ENCODE results near the gene STAT5A.

The STAT5A gene

DNA sequence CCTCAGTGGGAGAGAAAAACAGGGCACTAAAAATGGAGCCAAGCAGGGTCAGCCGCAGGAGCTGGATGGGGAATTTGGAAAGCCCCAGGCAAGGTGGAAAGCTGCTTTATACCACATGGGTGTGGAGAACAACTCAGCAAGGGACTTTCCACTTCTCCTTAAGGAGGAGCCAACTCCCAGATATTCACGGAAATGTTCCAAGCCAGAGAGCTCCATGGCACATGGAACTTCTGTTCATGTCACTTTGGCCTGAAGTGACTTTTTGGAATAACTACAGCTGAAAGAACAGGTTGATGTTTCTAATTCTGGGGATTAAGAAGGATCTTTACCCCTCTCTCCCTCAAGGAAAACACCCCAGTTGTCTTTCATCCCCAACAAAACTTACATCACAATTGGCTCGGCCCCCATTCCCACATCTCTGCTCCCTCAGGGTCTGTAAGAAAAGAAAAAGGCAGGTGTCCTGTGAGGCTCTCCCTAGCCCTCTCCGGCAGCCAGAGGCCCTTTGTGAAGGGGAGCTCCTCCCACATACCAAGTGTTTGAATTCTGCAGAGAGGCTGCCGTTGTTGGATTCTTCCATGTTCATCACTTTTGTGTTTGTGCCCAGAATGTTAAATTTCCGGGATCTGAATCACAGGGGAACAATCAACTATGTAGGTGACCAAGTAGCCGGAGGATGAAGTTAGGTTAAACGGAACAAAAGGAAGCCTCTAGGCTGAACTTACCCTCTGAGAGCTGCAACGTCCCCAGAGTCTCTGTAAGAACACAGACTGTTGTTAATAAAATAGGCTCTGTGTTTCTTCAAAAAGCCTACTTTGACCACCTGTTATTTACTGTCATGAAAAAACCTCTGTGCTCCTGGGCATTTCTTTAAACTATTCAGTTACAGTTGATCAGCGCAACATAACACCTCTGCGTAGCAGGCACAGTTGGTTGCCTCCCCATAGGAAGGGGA lies 41.0 kb downstream of the STAT5A start:
- DNase-seq (ENCODE audit: low read depth in 2 of 2): no peak

DNA sequence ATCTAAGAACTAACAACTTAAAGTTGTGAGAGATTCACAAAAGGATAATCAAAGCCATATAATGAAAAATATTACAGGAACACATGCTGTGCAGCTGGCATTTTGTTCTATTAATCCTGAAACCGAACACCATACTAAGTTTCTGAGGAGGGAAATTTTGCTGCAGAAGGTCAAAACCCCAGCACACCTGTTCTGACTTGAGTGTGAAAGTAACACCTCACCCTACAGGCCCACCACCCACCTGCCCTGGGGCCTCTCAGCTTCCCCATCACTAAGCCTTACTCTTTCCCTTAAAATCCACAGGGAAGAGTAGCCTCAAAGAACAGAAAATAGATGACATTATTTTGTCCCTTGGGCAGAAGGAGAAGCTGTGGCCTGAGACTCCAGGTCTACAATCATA lies 44.8 kb downstream of the STAT5A start:
- DNase-seq (ENCODE audit: low read depth in 2 of 2): no peak

DNA sequence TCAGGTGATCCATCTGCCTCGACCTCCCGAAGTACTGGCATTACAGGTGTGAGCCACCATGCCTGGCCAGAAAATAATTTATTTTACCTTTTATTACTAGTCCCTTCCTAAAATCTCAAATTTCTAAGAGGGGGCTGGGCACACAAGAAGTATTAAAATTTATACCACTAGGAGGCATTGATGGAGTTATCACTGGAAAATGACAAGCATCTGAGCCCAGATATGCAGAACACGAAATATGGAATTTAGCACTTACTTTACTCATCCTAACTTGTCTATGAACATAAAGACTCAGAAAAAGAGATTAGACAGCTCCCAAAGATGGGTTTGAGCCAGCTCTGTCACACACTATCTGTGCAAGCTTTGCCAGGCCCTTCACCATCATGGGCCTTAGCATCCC lies 46.4 kb downstream of the STAT5A start:
- no peak for DNase-seq (ENCODE audit: low read depth in 2 of 2)

DNA sequence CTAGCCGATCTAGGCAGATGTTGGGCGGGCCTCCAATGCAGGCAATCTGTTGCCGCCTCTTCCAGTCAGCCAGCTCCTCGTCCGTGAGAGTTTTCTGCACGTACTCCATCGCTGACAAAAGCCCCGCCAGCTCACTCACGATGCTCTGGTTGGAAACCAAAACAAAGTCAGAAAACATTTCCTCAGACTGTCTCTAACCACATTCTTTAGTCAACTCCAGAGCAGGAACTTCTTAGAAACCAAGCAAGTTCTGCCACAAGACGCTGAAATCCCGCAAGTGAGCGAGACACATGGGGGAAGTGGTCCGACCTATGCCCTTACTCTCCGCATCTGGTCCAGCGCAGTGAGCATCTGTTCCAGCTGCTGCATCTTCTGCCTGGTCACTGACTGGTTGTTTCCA lies 49.1 kb downstream of the STAT5A start:
- DNase-seq (ENCODE audit: low read depth in 2 of 2): peak; percentile 52 to 57

DNA sequence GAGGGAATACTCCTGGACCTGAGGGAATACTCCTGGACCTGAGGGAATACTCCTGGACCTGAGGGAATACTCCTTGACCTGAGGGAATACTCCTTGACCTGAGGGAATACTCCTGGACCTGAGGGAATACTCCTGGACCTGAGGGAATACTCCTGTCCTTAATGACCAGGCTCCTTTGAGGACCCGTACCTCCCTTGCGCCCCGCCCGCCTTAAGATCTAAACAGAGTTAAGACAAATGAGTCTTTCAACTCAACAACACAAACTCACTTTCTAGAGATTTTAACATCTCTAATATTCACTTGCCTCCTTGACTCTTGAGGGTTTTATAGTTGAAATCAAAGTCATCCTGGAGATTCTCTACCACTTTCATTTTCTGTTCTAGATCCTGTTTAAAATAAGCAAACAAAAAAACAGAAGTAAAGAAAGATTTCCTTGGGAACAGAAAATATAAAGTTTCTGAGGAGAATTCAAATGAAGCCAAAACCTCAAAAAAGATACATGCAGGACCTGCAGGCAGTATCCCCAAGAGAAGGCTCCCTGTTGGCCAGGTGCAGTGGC lies 50.2 kb downstream of the STAT5A start:
- no peak for DNase-seq (ENCODE audit: low read depth in 2 of 2)

DNA sequence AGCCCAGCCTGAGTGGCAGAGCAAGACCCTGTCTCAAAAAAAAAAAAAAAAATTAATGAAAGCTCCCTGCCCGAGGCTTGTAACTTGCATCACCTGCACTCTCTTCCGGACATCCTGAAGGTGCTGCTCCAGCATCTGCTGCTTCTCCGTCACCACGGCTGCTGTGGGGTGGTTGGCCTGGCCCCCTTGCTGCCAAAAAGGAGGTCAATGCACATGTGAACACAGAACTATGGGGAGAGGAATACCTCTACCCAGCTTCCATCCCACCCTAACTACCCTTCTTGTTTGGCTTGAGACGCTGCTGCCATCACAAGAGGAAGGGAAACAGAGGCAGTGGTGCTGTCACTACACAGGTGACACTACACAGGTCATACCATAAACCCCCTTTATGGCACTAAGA lies 50.9 kb downstream of the STAT5A start:
- no peak for DNase-seq (ENCODE audit: low read depth in 2 of 2)

DNA sequence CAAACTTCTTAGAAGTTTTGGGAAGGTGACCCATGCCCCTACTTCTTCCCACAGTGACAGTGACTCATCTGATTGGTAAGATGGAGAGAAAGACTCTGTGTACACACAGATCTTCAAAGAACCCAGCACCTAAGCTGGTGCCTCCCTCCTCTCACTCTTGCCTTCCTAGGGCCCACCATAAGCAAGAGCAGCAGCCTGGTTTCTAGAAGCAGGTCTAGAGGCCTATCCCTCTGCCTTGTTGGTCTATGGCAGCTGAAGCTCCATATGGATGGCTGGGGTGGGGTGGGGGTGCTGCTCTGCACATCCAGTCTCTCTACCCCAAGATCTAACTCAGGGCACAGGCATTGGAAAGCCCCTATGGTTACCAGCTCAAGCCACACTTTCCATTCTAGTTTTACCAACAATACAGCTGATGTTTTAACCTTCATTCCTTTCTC lies 52.4 kb downstream of the STAT5A start:
- DNase-seq (ENCODE audit: low read depth in 2 of 2): no peak

DNA sequence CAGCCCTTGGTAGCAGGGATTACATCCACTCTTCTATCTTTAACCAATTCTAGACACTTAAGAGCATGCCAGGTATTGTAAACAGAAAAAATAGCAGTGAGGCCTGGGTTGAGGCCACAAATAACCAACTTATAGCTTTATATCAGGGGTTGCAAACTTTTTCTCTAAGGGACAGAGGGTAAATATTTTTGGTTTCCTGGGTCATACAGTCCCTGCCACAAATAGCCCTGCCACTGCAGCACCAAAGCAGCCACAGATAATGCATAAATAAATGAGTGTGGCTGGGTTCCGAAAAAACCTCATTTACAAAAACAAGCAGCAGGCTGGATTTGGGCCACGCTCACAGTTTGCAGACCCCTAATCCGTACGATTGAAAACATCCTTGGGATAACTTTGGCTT lies 53.3 kb downstream of the STAT5A start:
- DNase-seq (ENCODE audit: low read depth in 2 of 2): no peak

DNA sequence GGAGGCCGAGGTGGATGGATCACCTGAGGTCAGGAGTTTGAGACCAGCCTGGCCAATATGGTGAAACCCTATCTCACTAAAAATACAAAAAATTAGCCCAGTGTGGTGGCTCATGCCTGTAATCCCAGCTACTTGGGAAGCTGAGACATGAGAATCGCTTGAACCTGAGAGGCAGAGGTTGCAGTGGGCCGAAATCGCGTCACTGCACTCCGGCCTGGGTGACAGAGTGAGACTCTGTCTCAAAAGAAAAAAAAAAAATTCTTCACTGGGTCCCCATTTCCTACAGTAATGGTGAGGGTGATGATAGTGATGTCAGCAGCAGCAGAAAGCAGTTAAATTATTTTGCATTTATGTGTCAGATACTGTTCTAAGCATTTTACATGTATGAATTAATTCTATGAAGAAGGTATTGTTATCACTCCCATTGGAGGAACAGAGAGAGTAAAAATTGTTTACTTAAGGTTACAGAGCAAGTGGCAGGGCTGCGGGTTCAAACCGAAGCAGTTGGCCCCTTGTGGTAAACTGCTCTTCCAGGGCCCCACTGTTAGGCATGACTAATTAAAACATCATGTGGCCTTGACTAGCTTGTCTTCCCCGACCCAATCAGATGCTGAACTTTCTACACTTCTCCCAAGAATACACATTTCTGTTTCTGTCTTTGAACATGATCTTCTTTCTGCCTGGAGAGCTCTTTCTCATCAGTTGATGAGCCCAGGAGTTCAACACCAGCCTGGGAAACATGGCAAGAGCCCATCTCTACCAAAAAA lies 54.1 kb downstream of the STAT5A start:
- DNase-seq (ENCODE audit: low read depth in 2 of 2): no peak

DNA sequence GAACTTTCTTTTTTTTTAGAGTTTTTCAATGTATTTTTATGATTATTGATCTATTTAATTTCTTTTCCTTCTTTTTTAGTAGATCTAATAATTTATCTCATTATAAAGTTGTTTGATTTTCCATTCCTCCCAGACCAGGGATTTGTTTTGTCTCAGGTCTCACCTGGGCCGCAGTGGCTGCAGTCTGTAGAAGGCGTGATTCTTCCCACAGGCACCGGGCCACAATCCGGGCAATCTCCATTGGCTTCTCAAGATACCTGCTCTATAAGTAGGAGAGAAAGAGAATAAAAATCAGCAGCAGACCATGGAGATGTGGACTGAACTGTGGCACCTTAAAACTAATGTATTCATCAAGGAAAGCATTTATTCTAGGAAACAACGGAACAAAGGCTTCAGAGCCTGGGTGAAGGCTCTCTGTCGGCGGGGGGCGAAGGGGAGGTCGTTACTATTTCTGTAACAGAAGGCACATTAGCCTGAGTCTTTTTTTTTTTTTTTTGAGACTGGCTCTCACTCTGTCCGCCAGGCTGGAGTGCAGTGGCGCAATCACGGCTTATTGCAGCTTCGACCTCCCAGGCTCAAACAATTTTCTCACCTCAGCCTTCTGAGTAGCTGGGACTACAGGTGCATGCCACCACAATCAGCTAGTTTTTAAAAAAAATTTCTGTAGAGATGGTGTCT lies 57.2 kb downstream of the STAT5A start:
- no peak for DNase-seq (ENCODE audit: low read depth in 2 of 2)

DNA sequence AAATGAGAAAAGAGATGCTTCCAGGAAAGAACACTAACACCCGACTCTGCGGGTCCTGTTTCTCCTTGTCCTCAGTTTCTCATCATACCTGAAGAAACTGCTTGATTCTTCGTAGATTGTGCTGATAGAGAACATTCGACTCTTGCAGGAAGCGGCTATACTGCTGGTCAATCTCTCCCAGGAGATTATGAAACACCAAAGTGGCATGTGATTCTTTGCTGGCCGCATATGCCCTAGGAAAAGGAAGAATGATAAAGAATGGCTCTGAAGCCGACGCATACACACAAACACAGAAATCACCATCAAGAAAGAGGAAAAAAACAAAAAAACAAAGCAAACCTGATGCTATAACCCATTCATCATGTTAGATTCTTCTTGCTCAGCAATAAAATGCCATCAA lies 58.2 kb downstream of the STAT5A start:
- no peak for DNase-seq (ENCODE audit: low read depth in 2 of 2)

DNA sequence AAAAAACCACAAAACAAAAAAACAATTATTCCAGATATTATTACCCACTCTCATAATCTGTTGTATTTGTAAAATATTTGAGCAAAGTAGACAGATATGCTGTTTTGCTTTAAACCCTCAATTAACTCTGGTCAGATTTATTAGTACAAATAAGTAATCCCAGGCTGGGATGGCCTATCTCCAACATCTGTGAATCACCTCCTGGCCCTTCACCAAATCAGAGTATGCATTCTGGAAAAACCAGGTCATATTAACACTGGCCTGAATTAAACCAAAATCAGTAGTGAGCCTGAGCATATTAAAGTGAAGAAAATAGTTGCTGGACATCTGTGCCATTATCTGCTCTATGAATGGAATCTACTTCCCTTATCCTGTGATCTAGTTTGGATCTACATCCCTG lies 58.9 kb downstream of the STAT5A start:
- peak; percentile 79 to 83 for DNase-seq (ENCODE audit: low read depth in 2 of 2)

DNA sequence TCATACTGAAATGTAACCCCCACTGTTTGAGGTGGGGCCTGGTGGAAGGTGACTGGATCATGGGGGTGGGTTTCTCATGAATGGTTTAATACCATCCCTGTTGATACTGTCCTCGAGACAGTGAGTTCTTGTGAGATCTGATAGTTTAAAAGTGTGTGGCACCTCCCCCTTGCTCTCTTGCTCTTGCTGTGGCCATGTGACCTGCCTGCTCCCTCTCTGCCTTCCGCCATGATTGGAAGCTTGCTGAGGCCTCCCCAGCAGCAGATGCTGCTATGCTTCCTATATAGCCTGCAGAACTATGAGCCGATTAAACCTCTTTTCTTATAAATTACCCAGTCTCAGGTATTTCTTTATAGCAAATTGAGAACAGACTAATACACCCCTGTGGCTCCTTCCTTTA lies 59.3 kb downstream of the STAT5A start:
- no peak for DNase-seq (ENCODE audit: low read depth in 2 of 2)

DNA sequence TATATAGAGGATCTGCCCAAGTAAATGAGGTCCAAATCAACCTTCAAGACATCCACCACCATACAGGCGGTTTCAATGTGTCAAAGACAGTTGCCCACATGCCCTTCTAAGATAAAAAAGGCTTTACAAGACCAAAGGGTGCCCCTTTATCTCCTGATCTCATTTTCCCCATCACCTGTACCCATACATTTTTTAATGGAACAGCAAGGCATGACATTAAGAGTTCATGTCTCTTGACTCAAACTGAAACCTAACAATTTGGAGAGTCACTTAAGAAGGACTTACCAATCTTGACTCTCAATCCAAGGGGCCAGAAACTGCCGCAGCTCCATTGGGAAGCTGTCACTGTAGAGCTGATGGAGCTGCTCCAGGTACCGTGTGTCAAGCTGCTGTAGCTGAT lies 59.8 kb downstream of the STAT5A start:
- DNase-seq (ENCODE audit: low read depth in 2 of 2): no peak

DNA sequence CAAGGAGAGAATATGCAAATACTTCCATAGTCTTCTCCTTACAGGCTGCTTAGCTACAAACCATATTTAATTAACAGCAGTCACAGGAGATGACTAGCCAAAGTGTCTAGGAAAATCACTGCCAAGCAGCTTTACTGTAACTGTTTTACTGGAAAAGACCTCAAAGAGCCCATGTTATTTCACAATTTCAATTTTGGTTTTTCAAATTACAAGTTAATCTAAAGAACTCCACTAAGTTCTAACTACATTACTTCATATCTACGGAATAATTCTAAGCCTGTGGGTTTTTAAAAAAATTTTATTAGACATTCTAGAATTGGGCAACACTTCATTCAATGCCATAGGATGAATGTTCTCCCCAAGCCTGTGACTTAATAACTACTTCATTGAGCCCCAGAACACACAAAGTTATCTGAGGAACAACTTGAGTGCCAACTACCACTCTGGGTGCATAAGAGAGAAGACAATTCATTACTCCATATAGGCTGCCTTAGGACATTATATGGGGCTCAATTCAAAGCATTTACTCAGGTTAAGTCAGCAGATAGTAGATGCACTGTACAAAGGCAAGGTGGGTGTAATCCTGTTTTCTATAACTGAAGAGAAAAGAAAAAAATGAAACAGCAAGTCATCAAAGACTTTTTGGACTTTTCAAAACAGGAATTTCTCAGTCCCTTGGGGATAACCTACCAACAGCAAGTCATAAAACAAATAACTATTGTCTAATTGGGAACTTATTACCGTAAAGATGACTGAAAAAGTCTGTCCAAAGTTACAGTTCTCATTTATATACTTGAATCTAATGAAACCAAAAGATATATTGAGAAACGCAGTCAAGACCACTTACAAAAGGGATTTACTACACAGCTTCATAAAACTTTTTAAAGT lies 66.9 kb downstream of the STAT5A start:
- DNase-seq (ENCODE audit: low read depth in 2 of 2): peak; percentile 69 to 75

DNA sequence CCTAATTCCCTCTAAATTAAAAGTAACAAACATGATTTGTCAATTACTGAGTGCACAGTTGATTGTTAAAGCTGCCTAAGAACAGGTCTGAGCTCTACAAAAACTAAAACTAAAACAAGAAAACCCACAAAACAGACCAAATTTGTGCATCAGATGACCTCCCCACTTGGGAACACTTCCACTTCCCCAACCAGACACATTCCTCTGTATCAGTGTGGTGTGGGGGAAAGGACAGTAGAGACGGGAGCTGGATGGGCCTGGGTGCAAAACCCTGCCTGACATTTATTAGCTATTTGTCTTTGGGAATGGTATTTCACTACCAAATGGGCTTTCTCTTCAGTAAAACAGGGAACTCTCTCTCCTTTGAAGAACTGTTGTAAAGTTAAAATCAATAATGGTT lies 70.1 kb downstream of the STAT5A start:
- no peak for DNase-seq (ENCODE audit: low read depth in 2 of 2)

DNA sequence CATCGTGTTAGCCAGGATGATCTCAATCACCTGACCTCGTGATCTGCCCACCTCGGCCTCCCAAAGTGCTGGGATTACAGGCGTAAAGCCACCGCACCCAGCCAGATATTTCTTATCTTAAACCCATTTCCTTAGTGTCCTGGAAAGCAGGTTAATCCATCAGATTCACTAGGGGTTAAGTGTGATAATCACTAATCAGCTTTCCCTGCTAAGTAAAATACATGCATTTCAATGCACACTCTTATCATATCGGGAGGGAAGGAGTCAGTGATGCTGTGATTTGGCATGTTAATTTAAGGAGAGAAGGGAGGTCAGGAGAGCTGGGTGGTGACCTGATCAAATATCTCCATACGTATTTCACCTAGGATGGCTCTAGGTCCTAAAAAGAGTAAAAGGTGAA lies 70.8 kb downstream of the STAT5A start:
- DNase-seq (ENCODE audit: low read depth in 2 of 2): no peak

DNA sequence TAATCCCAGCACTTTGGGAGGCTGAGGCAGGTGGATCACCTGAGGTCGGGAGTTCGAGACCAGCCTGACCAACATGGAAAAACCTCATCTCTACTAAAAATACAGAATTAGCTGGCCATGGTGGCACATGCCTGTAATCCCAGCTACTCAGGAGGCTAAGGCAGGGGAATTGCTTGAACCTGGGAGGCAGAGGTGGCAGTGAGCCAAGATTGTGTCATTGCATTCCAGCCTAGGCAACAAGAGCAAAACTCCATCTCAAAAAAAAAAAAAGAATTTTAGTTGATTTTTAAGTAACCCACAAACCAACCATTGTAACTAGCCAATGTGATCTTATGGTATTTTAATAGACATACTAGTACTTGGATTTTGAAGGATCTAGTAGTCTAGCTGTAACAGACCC lies 72.1 kb downstream of the STAT5A start:
- DNase-seq (ENCODE audit: low read depth in 2 of 2): peak in 1 of 2 experiments; percentile 44
